Measurements from ENCODE around the gene KRT28. TPM values are rescaled to one million over a fixed set of nuclear protein-coding genes. Genes with fewer than 3 reads are reported as not detected.
"Not testable (repeated sequence)": the region's sequence is repeated elsewhere in the genome, so short reads cannot be mapped to it uniquely, and the experiment has no call there.

Gene KRT28
- polyA plus RNA-seq, 2 donors = not detected

DNA sequence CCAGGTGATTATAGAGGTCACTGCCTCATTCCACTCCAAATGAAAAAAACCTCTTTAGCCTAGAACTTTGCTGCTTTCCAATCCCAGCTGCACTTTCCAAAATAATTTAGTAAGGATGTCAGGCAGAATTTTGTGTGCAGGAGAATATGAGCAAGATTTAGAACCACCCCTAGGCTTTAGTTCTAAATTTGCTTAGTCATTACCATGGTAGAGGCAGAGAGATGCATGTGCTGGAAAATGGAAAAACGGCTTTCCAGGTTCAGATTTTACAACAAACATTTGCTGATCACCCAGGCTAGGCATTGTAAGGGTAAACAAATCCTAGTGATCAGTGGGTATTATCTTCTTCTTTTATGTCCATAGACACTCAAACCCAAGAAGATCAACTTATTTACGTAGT lies 34.1 kb downstream of the KRT28 start:
- WGBS, 2 donors = 84 to 92% methylated on average over 2 of the region's 2 CpGs

DNA sequence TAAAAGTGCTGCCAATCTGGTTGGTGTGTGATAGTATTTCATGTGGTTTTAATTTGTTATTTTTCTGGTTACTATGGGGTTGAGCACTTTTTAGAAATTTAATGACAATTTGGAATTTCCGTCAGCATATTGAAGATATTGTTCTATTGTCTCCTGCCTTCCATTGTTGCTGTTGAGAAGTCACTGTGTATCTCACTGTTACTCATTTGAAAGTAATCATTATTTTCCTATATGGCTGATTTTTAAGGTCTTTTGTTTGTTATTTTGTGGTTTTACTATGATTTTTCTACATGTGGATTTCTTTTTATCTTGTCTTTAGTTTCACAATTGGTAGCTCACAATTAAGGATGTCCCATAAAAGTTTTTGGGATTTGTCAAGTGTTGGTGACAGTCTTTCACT lies 36.0 kb downstream of the KRT28 start:
- H3K4me3 ChIP-seq (ENCODE audit: low read depth in 1 of 2, low read length in 2 of 2) = no peak overlapping the region
- no peaks in the 10 kb centered on the region for H3K36me3 ChIP-seq (ENCODE audit: control insufficient read depth in 2 of 2, insufficient read depth in 2 of 2, low read length in 1 of 2)
- peaks cover 2 to 11% of the 10 kb centered on the region in 2 donors for H3K9me3 ChIP-seq (ENCODE audit: control insufficient read depth in 2 of 2, insufficient read depth in 1 of 2, low read depth in 1 of 2, low read length in 1 of 2)
- H3K27ac ChIP-seq (ENCODE audit: low read depth in 2 of 2, low read length in 1 of 2) = no peak overlapping the region
- WGBS, 2 donors = 76 to 95% methylated on average over 1 of the region's 1 CpG
- H3K4me1 ChIP-seq (ENCODE audit: control insufficient read depth in 2 of 2, insufficient read depth in 2 of 2, low read length in 1 of 2) = no peaks in the 10 kb centered on the region
- no peaks in the 10 kb centered on the region for H3K27me3 ChIP-seq (ENCODE audit: control insufficient read depth in 1 of 2, insufficient read depth in 2 of 2, low read length in 2 of 2)

More for the DNA sequence above, 34.1 kb downstream of the KRT28 start:
- Histone ChIP-seq H3K4me3 (ENCODE audit: low read depth in 1 of 2, low read length in 2 of 2) (no peak overlapping the region), H3K27me3 (ENCODE audit: control insufficient read depth in 1 of 2, insufficient read depth in 2 of 2, low read length in 2 of 2) (no peaks in the 10 kb centered on the region), H3K36me3 (ENCODE audit: control insufficient read depth in 2 of 2, insufficient read depth in 2 of 2, low read length in 1 of 2) (no peaks in the 10 kb centered on the region), H3K9me3 (ENCODE audit: control insufficient read depth in 2 of 2, insufficient read depth in 1 of 2, low read depth in 1 of 2, low read length in 1 of 2) (peaks cover 2 to 11% of the 10 kb centered on the region in 2 donors), H3K27ac (ENCODE audit: low read depth in 2 of 2, low read length in 1 of 2) (no peak overlapping the region), H3K4me1 (ENCODE audit: control insufficient read depth in 2 of 2, insufficient read depth in 2 of 2, low read length in 1 of 2) (no peaks in the 10 kb centered on the region)

DNA sequence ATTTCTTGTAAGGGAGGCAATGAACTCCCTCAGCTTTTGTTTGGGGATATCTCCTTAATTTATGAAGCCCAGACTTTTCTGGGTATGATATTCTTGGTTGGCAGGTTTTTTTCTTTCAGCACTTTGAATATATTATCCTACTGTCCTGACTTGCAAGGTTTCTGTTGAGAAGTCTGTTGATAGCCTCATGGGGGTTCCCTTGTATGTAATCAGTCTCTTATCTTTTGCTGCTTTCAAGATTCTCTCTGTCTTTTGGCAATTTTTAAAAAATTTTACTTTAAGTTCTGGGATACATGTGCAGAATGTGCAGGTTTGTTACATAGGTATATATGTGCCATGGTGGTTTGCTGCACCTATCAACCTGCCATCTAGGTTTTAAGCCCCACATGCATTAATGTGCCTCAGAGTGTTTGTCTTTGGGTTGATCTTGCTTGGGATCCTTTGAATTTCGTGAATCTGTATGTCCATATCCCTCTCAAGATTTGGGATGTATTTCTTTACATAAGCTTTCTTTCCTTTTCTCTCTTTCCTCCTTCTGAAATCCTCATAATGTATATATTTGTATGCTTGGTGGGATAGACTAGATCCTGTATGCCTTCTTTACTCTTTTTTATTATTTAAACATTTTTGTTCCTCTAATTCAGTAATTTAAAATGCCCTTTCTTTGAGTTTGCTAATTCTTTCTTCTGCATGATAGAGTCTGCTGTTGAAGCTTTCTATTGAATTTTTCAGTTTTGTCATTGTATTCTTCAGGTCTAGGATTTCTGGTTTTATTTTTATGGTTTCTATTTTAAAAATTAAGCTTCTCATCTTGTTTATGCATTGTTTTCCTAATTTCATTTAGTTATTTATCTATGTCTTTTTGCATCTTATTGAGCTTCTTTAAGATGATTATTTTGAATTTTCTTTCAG lies 39.4 kb downstream of the KRT28 start:
- Histone ChIP-seq H3K36me3 (ENCODE audit: control insufficient read depth in 2 of 2, insufficient read depth in 2 of 2, low read length in 1 of 2) (no peaks in the 10 kb centered on the region), H3K4me1 (ENCODE audit: control insufficient read depth in 2 of 2, insufficient read depth in 2 of 2, low read length in 1 of 2) (no peaks in the 10 kb centered on the region), H3K27me3 (ENCODE audit: control insufficient read depth in 1 of 2, insufficient read depth in 2 of 2, low read length in 2 of 2) (no peaks in the 10 kb centered on the region), H3K4me3 (ENCODE audit: low read depth in 1 of 2, low read length in 2 of 2) (no peak overlapping the region), H3K27ac (ENCODE audit: low read depth in 2 of 2, low read length in 1 of 2) (no peak overlapping the region), H3K9me3 (ENCODE audit: control insufficient read depth in 2 of 2, insufficient read depth in 1 of 2, low read depth in 1 of 2, low read length in 1 of 2) (peaks cover 2 to 11% of the 10 kb centered on the region in 2 donors)
- 25 to 30% methylated on average over 1 of the region's 1 CpG for WGBS, 2 donors

DNA sequence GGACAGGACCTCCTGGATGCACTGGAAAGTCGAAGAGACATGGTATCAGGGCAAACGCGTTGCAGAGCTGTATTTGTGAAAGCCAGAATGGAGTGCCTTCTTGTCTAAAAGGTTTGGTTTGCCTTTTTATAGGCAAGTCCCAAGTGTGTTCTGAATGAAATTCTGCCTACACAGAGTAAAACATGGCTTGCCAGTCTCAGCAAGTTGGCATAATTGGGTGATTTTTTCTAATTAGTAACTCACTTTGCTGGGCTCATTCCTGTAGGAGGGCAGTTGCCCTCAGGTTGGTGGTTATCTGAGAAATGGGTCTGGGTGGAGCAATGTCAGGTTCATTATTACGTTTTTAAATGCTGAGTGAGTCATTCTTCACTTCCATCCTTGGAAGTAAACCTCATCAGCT lies 44.5 kb downstream of the KRT28 start, which contains the start of gene KRT25:
KRT25 (minus strand) TSS at position 101 of the 400 bp plus-strand sequence; CDS start at position 41, 60 bp downstream.
- no peaks in the 10 kb centered on the region for H3K4me1 ChIP-seq (ENCODE audit: control insufficient read depth in 2 of 2, insufficient read depth in 2 of 2, low read length in 1 of 2)
- WGBS, 2 donors = 72 to 73% methylated on average over 4 of the region's 4 CpGs
- H3K9me3 ChIP-seq (ENCODE audit: control insufficient read depth in 2 of 2, insufficient read depth in 1 of 2, low read depth in 1 of 2, low read length in 1 of 2) = no peaks in the 10 kb centered on the region
- no peaks in the 10 kb centered on the region for H3K27me3 ChIP-seq (ENCODE audit: control insufficient read depth in 1 of 2, insufficient read depth in 2 of 2, low read length in 2 of 2)
- H3K36me3 ChIP-seq (ENCODE audit: control insufficient read depth in 2 of 2, insufficient read depth in 2 of 2, low read length in 1 of 2) = no peaks in the 10 kb centered on the region
- H3K27ac ChIP-seq (ENCODE audit: low read depth in 2 of 2, low read length in 1 of 2) = no peak within 1 kb of the TSS
- no peak within 1 kb of the TSS for H3K4me3 ChIP-seq (ENCODE audit: low read depth in 1 of 2, low read length in 2 of 2)

DNA sequence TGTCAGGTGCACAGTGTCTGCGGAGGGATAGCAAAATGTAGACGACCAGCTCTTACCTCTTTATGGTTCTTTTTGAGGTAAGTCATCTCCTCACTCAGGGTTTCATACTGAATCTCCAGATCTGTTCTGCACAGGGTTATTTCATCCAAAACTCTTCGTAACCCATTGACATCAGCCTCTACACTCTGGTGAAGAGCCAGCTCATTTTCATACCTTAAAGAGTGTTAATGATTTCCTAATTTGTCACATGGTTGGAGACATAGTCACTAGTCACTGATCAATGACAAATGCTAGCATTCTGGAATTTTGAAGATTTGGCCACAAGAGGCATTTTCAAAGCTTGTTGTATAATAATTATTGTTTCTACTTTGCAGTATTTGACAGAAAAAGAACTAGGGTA lies 46.0 kb downstream of the KRT28 start:
- no peak overlapping the region for H3K4me3 ChIP-seq (ENCODE audit: low read depth in 1 of 2, low read length in 2 of 2)
- 95 to 96% methylated on average over 3 of the region's 3 CpGs for WGBS, 2 donors
- H3K27me3 ChIP-seq (ENCODE audit: control insufficient read depth in 1 of 2, insufficient read depth in 2 of 2, low read length in 2 of 2) = no peaks in the 10 kb centered on the region
- H3K9me3 ChIP-seq (ENCODE audit: control insufficient read depth in 2 of 2, insufficient read depth in 1 of 2, low read depth in 1 of 2, low read length in 1 of 2) = no peaks in the 10 kb centered on the region
- H3K4me1 ChIP-seq (ENCODE audit: control insufficient read depth in 2 of 2, insufficient read depth in 2 of 2, low read length in 1 of 2) = no peaks in the 10 kb centered on the region
- no peaks in the 10 kb centered on the region for H3K36me3 ChIP-seq (ENCODE audit: control insufficient read depth in 2 of 2, insufficient read depth in 2 of 2, low read length in 1 of 2)
- H3K27ac ChIP-seq (ENCODE audit: low read depth in 2 of 2, low read length in 1 of 2) = no peak overlapping the region

DNA sequence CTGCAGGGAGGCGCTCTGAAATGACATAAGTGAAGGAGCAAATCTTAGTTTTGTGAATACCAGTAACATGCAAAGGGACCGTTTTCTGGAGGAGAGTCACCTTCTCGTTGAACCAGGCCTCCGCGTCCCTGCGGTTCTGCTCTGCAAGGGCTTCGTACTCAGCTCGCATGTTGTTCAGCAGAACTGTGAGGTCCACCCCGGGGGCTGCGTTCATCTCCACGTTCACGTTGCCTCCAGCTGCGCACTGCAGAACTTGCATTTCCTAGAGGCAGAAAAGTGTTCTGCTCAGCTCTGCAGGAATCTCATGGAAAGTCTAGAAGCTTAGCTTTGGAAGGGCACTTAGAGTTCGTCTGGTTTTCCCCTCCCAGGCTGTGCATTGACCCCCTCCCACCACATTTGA lies 48.7 kb downstream of the KRT28 start:
- 87 to 91% methylated on average over 14 of the region's 14 CpGs for WGBS, 2 donors
- H3K4me3 ChIP-seq (ENCODE audit: low read depth in 1 of 2, low read length in 2 of 2) = no peak overlapping the region
- no peaks in the 10 kb centered on the region for H3K27me3 ChIP-seq (ENCODE audit: control insufficient read depth in 1 of 2, insufficient read depth in 2 of 2, low read length in 2 of 2)
- H3K36me3 ChIP-seq (ENCODE audit: control insufficient read depth in 2 of 2, insufficient read depth in 2 of 2, low read length in 1 of 2) = no peaks in the 10 kb centered on the region
- no peak overlapping the region for H3K27ac ChIP-seq (ENCODE audit: low read depth in 2 of 2, low read length in 1 of 2)
- no peaks in the 10 kb centered on the region for H3K4me1 ChIP-seq (ENCODE audit: control insufficient read depth in 2 of 2, insufficient read depth in 2 of 2, low read length in 1 of 2)
- H3K9me3 ChIP-seq (ENCODE audit: control insufficient read depth in 2 of 2, insufficient read depth in 1 of 2, low read depth in 1 of 2, low read length in 1 of 2) = no peaks in the 10 kb centered on the region

DNA sequence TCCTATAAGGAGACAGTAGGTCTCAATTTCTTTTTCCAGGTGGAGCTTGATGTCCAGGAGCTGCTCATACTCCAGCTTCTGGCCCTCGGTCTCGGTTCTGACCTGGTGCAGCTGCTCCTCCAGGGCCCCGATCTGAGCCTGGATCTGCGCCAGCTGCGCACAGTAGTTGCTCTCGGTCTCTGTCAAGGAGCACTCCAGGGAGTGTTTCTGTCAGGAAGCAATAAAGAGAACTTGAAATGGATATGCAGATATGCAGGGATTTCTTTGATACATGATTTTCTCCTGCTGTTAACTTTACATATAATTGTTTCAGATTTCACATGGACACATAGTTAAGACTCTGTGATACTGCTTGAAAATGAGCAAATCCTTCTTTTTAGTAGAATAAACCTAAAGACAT lies 49.4 kb downstream of the KRT28 start:
- Histone ChIP-seq H3K36me3 (ENCODE audit: control insufficient read depth in 2 of 2, insufficient read depth in 2 of 2, low read length in 1 of 2) (no peaks in the 10 kb centered on the region), H3K4me3 (ENCODE audit: low read depth in 1 of 2, low read length in 2 of 2) (no peak overlapping the region), H3K9me3 (ENCODE audit: control insufficient read depth in 2 of 2, insufficient read depth in 1 of 2, low read depth in 1 of 2, low read length in 1 of 2) (no peaks in the 10 kb centered on the region), H3K27me3 (ENCODE audit: control insufficient read depth in 1 of 2, insufficient read depth in 2 of 2, low read length in 2 of 2) (no peaks in the 10 kb centered on the region), H3K27ac (ENCODE audit: low read depth in 2 of 2, low read length in 1 of 2) (no peak overlapping the region), H3K4me1 (ENCODE audit: control insufficient read depth in 2 of 2, insufficient read depth in 2 of 2, low read length in 1 of 2) (no peaks in the 10 kb centered on the region)
- 77 to 80% methylated on average over 6 of the region's 6 CpGs for WGBS, 2 donors

DNA sequence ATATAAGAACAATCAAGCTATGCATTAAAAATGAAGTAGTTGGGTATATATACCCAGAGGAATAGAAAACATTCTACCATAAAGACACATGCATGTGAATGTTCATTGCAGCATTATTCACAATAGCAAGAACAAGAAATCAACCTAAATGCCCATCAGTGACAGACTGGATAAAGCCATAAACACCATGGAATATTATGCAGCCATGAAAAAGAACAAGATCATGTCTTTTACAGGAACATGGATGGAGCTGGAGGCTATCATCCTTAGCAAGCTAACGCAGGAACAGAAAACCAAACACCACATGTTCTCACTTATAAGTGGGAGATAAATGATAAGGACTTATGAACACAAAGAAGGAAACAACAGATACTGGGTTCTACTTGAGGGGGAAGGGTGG lies 51.1 kb downstream of the KRT28 start:
- not testable (repeated sequence) for H3K9me3 ChIP-seq (ENCODE audit: control insufficient read depth in 2 of 2, insufficient read depth in 1 of 2, low read depth in 1 of 2, low read length in 1 of 2)
- 77 to 80% methylated on average over 1 of the region's 1 CpG for WGBS, 2 donors

More for the DNA sequence above, 51.1 kb downstream of the KRT28 start:
- not testable (repeated sequence) for H3K36me3 ChIP-seq (ENCODE audit: control insufficient read depth in 2 of 2, insufficient read depth in 2 of 2, low read length in 1 of 2); H3K4me3 ChIP-seq (ENCODE audit: low read depth in 1 of 2, low read length in 2 of 2); H3K4me1 ChIP-seq (ENCODE audit: control insufficient read depth in 2 of 2, insufficient read depth in 2 of 2, low read length in 1 of 2); H3K27ac ChIP-seq (ENCODE audit: low read depth in 2 of 2, low read length in 1 of 2); H3K27me3 ChIP-seq (ENCODE audit: control insufficient read depth in 1 of 2, insufficient read depth in 2 of 2, low read length in 2 of 2)
